Gastrocnemius medialis (tissue), 4 donors: ENCODE data around the gene GNG4. TPM values are rescaled to one million over a fixed set of nuclear protein-coding genes. Genes with fewer than 3 reads are reported as not detected.

ENCODE experiments used
- ATAC-seq, 2 donors: fragments of 150-250 bp; one replicate each; pipeline ENCODE4 v1.9.1; 2016
- DNase-seq, 2 donors: peaks; one replicate each; pipeline ENCODE4 v3.0.0-alpha.2; 2019
- H3K27ac ChIP-seq, 4 donors: fragments of 200-600 bp; sonication (generic); 1 replicate in 1 of 4; 2 replicates in 3 of 4; pipeline ENCODE4 v1.5.1; 2016 to 2018; ENCODE audit warnings: mild to moderate bottlenecking in 2 of 4, moderate library complexity in 1 of 4
- H3K27me3 ChIP-seq, 3 donors: fragments of 200-600 bp; sonication (generic) in 2 of 3; 1 replicate in 1 of 3; 2 replicates in 2 of 3; pipeline versions ENCODE4 v1.5.1 to v1.6.0; 2016 to 2019; ENCODE audit warnings: mild to moderate bottlenecking in 1 of 3, moderate library complexity in 1 of 3
- H3K36me3 ChIP-seq, 2 donors: fragments of 200-600 bp; sonication (generic) in 1 of 2; one replicate each; pipeline ENCODE4 v1.5.1; 2017 to 2018
- H3K4me1 ChIP-seq, 2 donors: fragments of 200-600 bp; sonication (generic) in 1 of 2; one replicate each; pipeline ENCODE4 v1.5.1; 2016 to 2017; ENCODE audit warnings: mild to moderate bottlenecking in 2 of 2
- H3K4me3 ChIP-seq, 4 donors: fragments of 200-600 bp; sonication (generic) in 3 of 4; 1 replicate in 1 of 4; 2 replicates in 3 of 4; pipeline ENCODE4 v1.5.1; 2016 to 2019; ENCODE audit warnings: mild to moderate bottlenecking in 2 of 4
- H3K9me3 ChIP-seq, 3 donors: fragments of 200-600 bp; sonication (generic) in 2 of 3; 1 replicate in 1 of 3; 2 replicates in 2 of 3; pipeline ENCODE4 v1.5.1; 2016 to 2019
- CTCF ChIP-seq, 5 experiments: fragments of 450-650 bp in 3 of 5; fragments of 200-600 bp in 2 of 5; sonication (generic) in 2 of 5; IDR thresholded peaks in 4 of 5; conservative IDR thresholded peaks in 1 of 5; 1 replicate in 4 of 5; 2 replicates in 1 of 5; pipeline ENCODE4 v1.5.1; 2016 to 2019; ENCODE audit warnings: antibody characterized with exemption in 5 of 5, mild to moderate bottlenecking in 3 of 5, moderate library complexity in 3 of 5
- POLR2A ChIP-seq, 2 donors: fragments of 450-650 bp; IDR thresholded peaks; one replicate each; pipeline ENCODE4 v1.6.1; 2017; ENCODE audit warnings: antibody characterized with exemption in 2 of 2, mild to moderate bottlenecking in 2 of 2, moderate library complexity in 2 of 2
- in situ Hi-C, 4 donors: fragments of 200-750 bp; cut with MboI; loops; one replicate each; pipeline versions ENCODE4 v1.15.0 to v1.8.0; 2017; ENCODE audit warnings: low sequenced_read_pairs in 4 of 4
- intact Hi-C: fragments of 100-400 bp; cut with DNase I; formaldehyde crosslinking; loops from one replicate; pipeline ENCODE4 v1.15.1; 2023; ENCODE audit warnings: low total_unique reads
- total RNA-seq, 4 donors: library from RNA; depleted of rRNA; stranded (reverse); fragments of >200 nt; gene quantifications; one replicate each; pipeline versions ENCODE4 v1.1.0 to v1.2.3, GENCODE V29; 2016

The GNG4 gene
- total RNA-seq, 4 donors from 2014 or later, result not detected

GRCh38 chr1:235669277-235669676, 19.7 kb upstream of the GNG4 start:
- Histone ChIP-seq H3K4me3 (no peak overlapping the region), H3K27me3 (no peaks in the 10 kb centered on the region), H3K36me3 (peaks cover 0 to 45% of the 10 kb centered on the region in 2 donors), H3K9me3 (no peaks in the 10 kb centered on the region), H3K4me1 (no peaks in the 10 kb centered on the region), H3K27ac (no peak overlapping the region)
- TF ChIP-seq CTCF (IDR thresholded peaks at IDR 0.05 in 4 of 5, conservative IDR thresholded peaks at IDR 0.05 in 1 of 5), result no peak
- TF ChIP-seq POLR2A (IDR thresholded peaks at IDR 0.05), result no peak
- in situ Hi-C loops, result no loop called here
- DNase-seq, result no peak
- intact Hi-C loops, result no loop called here
- no peak for ATAC-seq

GRCh38 chr1:235663628-235664027, 14.0 kb upstream of the GNG4 start:
- Histone ChIP-seq H3K4me3 (no peak overlapping the region), H3K4me1 (no peaks in the 10 kb centered on the region), H3K9me3 (no peaks in the 10 kb centered on the region), H3K36me3 (peaks cover 2 to 30% of the 10 kb centered on the region in 2 donors), H3K27me3 (no peaks in the 10 kb centered on the region), H3K27ac (no peak overlapping the region)
- DNase-seq, result no peak
- intact Hi-C loops (no loop called here), in situ Hi-C loops (no loop called here)
- no peak for ATAC-seq
- TF ChIP-seq POLR2A (IDR thresholded peaks at IDR 0.05) (no peak), CTCF (IDR thresholded peaks at IDR 0.05 in 4 of 5, conservative IDR thresholded peaks at IDR 0.05 in 1 of 5) (no peak)

- no peaks in the 10 kb centered on the region for H3K9me3 ChIP-seq
- no peak for ATAC-seq
- intact Hi-C loops, result no loop called here
Measured at GRCh38 chr1:235661568-235661967, 12.0 kb upstream of the GNG4 start.

GRCh38 chr1:235659186-235659771, 9.7 kb upstream of the GNG4 start:
- Histone ChIP-seq H3K36me3 (peaks cover 2 to 30% of the 10 kb centered on the region in 2 donors), H3K27ac (no peak overlapping the region), H3K4me1 (no peaks in the 10 kb centered on the region), H3K9me3 (no peaks in the 10 kb centered on the region), H3K4me3 (no peak overlapping the region), H3K27me3 (peaks cover 0 to 3% (median 1%) of the 10 kb centered on the region in 3 donors)
- intact Hi-C loops (no loop called here), in situ Hi-C loops (no loop called here)
- DNase-seq, result no peak
- no peak for TF ChIP-seq CTCF (IDR thresholded peaks at IDR 0.05 in 4 of 5, conservative IDR thresholded peaks at IDR 0.05 in 1 of 5)
- TF ChIP-seq POLR2A (IDR thresholded peaks at IDR 0.05), result no peak
- no peak for ATAC-seq

More at GRCh38 chr1:235661568-235661967, 12.0 kb upstream of the GNG4 start:
- no peak overlapping the region for H3K4me3 ChIP-seq
- peaks cover 2 to 30% of the 10 kb centered on the region in 2 donors for H3K36me3 ChIP-seq
- no peaks in the 10 kb centered on the region for H3K27me3 ChIP-seq
- in situ Hi-C loops, result no loop called here
- DNase-seq, result no peak
- TF ChIP-seq POLR2A (IDR thresholded peaks at IDR 0.05) (no peak), CTCF (IDR thresholded peaks at IDR 0.05 in 4 of 5, conservative IDR thresholded peaks at IDR 0.05 in 1 of 5) (no peak)
- H3K27ac ChIP-seq, result no peak overlapping the region
- H3K4me1 ChIP-seq, result no peaks in the 10 kb centered on the region
